Naive thymus-derived CD4-positive, alpha-beta T cell (primary cell): ENCODE measurements around the gene ALG12. TPM values are rescaled to one million over a fixed set of nuclear protein-coding genes. Genes with fewer than 3 reads are reported as not detected.

ENCODE experiments used
- ATAC-seq: fragments of 150-1000 bp; cut with Tn5 transposase; 2 replicates; pipeline ENCODE4 v1.10.0; 2021; ENCODE audit warnings: mild to moderate bottlenecking, moderate library complexity
- CTCF ChIA-PET: fragments of 350-600 bp; sonication (Branson Sonifier 250); formaldehyde crosslinking; loops from one replicate; lab custom pipeline; 2021; ENCODE audit warnings: antibody characterized with exemption; lab: Charles Lee
- POLR2A ChIA-PET: fragments of 350-600 bp; sonication (Branson Sonifier 250); formaldehyde crosslinking; loops from one replicate; lab custom pipeline; 2021; ENCODE audit warnings: antibody characterized with exemption, inconsistent platforms; lab: Charles Lee
- DNase-seq, 9 donors: peaks; one replicate each; pipeline versions ENCODE4 v3.0.0 to v3.0.0-alpha.2; 2020 to 2022; ENCODE audit warnings: mixed read lengths in 1 of 9
- H3K27ac ChIP-seq: one replicate; pipeline ENCODE4 v1.7.0; 2013; ENCODE audit warnings: mild to moderate bottlenecking, low read depth, low read length, moderate library complexity
- H3K27me3 ChIP-seq, 2 donors: one replicate each; pipeline ENCODE4 v1.7.0; 2013; ENCODE audit warnings: low read length in 2 of 2, mild to moderate bottlenecking in 2 of 2, moderate library complexity in 2 of 2; ENCODE audit not compliant: control insufficient read depth in 2 of 2, insufficient read depth in 2 of 2
- H3K36me3 ChIP-seq, 3 experiments: 1 replicate in 2 of 3; 2 replicates in 1 of 3; pipeline ENCODE4 v1.7.0; 2013; ENCODE audit warnings: low read length in 3 of 3, mild to moderate bottlenecking in 3 of 3, moderate library complexity in 1 of 3; ENCODE audit not compliant: insufficient read depth in 3 of 3, control insufficient read depth in 2 of 3
- H3K4me1 ChIP-seq, 2 donors: one replicate each; pipeline ENCODE4 v1.7.0; 2013; ENCODE audit warnings: low read length in 2 of 2, mild to moderate bottlenecking in 2 of 2, moderate library complexity in 1 of 2; ENCODE audit not compliant: control insufficient read depth in 2 of 2, insufficient read depth in 2 of 2
- H3K4me3 ChIP-seq: 2 replicates; pipeline ENCODE4 v1.7.0; 2013; ENCODE audit warnings: mild to moderate bottlenecking, low read length
- H3K9me3 ChIP-seq, 3 experiments: 1 replicate in 2 of 3; 2 replicates in 1 of 3; pipeline ENCODE4 v1.7.0; 2013; ENCODE audit warnings: low read length in 3 of 3; ENCODE audit not compliant: control insufficient read depth in 2 of 3
- H3K27ac Mint-ChIP-seq, 9 donors: one replicate each; pipeline ENCODE4 v1.8.0; 2020 to 2022; ENCODE audit warnings: mixed read lengths in 9 of 9, mild to moderate bottlenecking in 8 of 9, moderate library complexity in 5 of 9, inconsistent platforms in 2 of 9
- H3K27me3 Mint-ChIP-seq, 5 donors: one replicate each; pipeline ENCODE4 v1.8.0; 2021 to 2022; ENCODE audit warnings: mixed read lengths in 5 of 5, mild to moderate bottlenecking in 1 of 5
- H3K36me3 Mint-ChIP-seq, 5 donors: one replicate each; pipeline ENCODE4 v1.8.0; 2020 to 2022; ENCODE audit warnings: mixed read lengths in 5 of 5, mild to moderate bottlenecking in 3 of 5, inconsistent platforms in 1 of 5
- H3K4me1 Mint-ChIP-seq, 7 donors: one replicate each; pipeline ENCODE4 v1.8.0; 2020 to 2022; ENCODE audit warnings: mixed read lengths in 7 of 7, mild to moderate bottlenecking in 3 of 7, inconsistent platforms in 1 of 7
- H3K4me3 Mint-ChIP-seq, 10 donors: one replicate each; pipeline ENCODE4 v1.8.0; 2020 to 2022; ENCODE audit warnings: mild to moderate bottlenecking in 10 of 10, mixed read lengths in 10 of 10, moderate library complexity in 6 of 10, inconsistent platforms in 2 of 10
- H3K9me3 Mint-ChIP-seq, 11 donors: one replicate each; pipeline ENCODE4 v1.8.0; 2020 to 2022; ENCODE audit warnings: mixed read lengths in 11 of 11, mild to moderate bottlenecking in 4 of 11, inconsistent platforms in 1 of 11, moderate library complexity in 1 of 11
- intact Hi-C, 2 donors: fragments of 100-400 bp; cut with micrococcal nuclease; formaldehyde crosslinking; loops; one replicate each; pipeline ENCODE4 v1.15.1; 2023
- polyA plus RNA-seq, 2 donors: library from polyadenylated mRNA; unstranded; fragments of 300-500 nt; fragmentation: Illumina TruSeq; gene quantifications; one replicate each; pipeline ENCODE4 v1.2.3, GENCODE V29; 2021
- total RNA-seq, 6 experiments: library from RNA in 5 of 6; stranded (reverse) in 5 of 6; gene quantifications; 1 replicate in 5 of 6; 2 replicates in 1 of 6; pipeline ENCODE4 v1.2.3 and lab custom pipeline; 2021 to 2026

ALG12 gene
- 10 to 100 TPM; 16.2 to 22.4 (median 19.5) TPM for total RNA-seq
- 10 to 100 TPM; 10.4 to 21.2 TPM for polyA plus RNA-seq
- 32.8 reads per million, percentile 62 among the genes with 10 or more reads in this experiment for total RNA-seq (lab: John Stamatoyannopoulos, UW)

GRCh38 chr22:49917974-49918910 is at the start of gene ALG12, which contains the start of gene CRELD2:
Gene ALG12 (minus strand): TSS chr22:49918438. CDS start chr22:49913765, 4,673 bp downstream.
Gene CRELD2 (plus strand): TSS chr22:49918634. CDS start chr22:49918770, 136 bp downstream.
- peaks cover 11 to 20% of the 10 kb centered on the region in 2 donors for H3K4me1 ChIP-seq
- H3K4me3 ChIP-seq: peak within 1 kb of the TSS; percentile 96
- H3K4me1 Mint-ChIP-seq: peaks cover 0 to 36% (median 26%) of the 10 kb centered on the region in 7 donors
- POLR2A ChIA-PET: interaction anchor here (0.8 to 1.8 kb wide), 8 partner anchors 29 to 151 kb away, joined by 3 to 7 read pairs (median 5); partner anchors contain the start of genes PIM3 and ZBED4
- intact Hi-C loops: loop anchor here (1.0 to 5.0 kb wide), 10 partner anchors 18 to 274 kb away; partner anchors contain the start of genes PIM3 (in 2 of the 2), ZBED4 (in 2 of the 2) and BRD1 (in 1 of the 2)
- peaks cover 0 to 11% (median 0%) of the 10 kb centered on the region in 5 donors for H3K36me3 Mint-ChIP-seq
- H3K9me3 ChIP-seq: no peaks in the 10 kb centered on the region
- H3K4me3 Mint-ChIP-seq: peak within 1 kb of the TSS; percentile 84 to 97 (median 88)
- peaks cover 0 to 31% (median 0%) of the 10 kb centered on the region in 3 experiments for H3K36me3 ChIP-seq
- peak; percentile 92 to 98 (median 95) for DNase-seq
- H3K27ac ChIP-seq: peak within 1 kb of the TSS; percentile 97
- H3K27me3 ChIP-seq: no peaks in the 10 kb centered on the region
- no peaks in the 10 kb centered on the region for H3K27me3 Mint-ChIP-seq
- H3K27ac Mint-ChIP-seq: peak within 1 kb of the TSS; percentile 73 to 95 (median 91)
- no peaks in the 10 kb centered on the region for H3K9me3 Mint-ChIP-seq
- CTCF ChIA-PET: interaction anchor here (0.7 kb wide), 1 partner anchor 1015 kb away, joined by 3 read pairs; no protein-coding TSS in a partner anchor
- ATAC-seq: peak; percentile 99

- intact Hi-C loops: loop anchor here (10.0 kb wide), 2 partner anchors 227 to 567 kb away; partner anchors contain the start of gene TYMP (in 1 of the 2)
- peaks cover 0 to 22% (median under 1%) of the 10 kb centered on the region in 3 experiments for H3K36me3 ChIP-seq
- H3K4me3 ChIP-seq: no peak overlapping the region
- ChIA-PET CTCF (interaction anchor here (0.5 to 1.4 kb wide), 5 partner anchors 26 to 138 kb away, joined by 3 to 4 read pairs (median 3); no protein-coding TSS in a partner anchor), POLR2A (interaction anchor here (0.7 to 2.0 kb wide), 4 partner anchors 9 to 42 kb away, joined by 3 to 5 read pairs (median 4); no protein-coding TSS in a partner anchor)
- H3K9me3 Mint-ChIP-seq: peaks cover 0 to 1% (median 0%) of the 10 kb centered on the region in 11 donors
- peaks cover 26 to 34% of the 10 kb centered on the region in 2 donors for H3K4me1 ChIP-seq
- peaks cover 13 to 47% (median 32%) of the 10 kb centered on the region in 7 donors for H3K4me1 Mint-ChIP-seq
- H3K4me3 Mint-ChIP-seq: peak overlapping the region in 1 of 10 donors; percentile 47
- no peaks in the 10 kb centered on the region for H3K9me3 ChIP-seq
- H3K27ac ChIP-seq: no peak overlapping the region
- DNase-seq (no peak), ATAC-seq (no peak)
- H3K36me3 Mint-ChIP-seq: peaks cover 0 to 6% (median 0%) of the 10 kb centered on the region in 5 donors
- H3K27ac Mint-ChIP-seq: peak overlapping the region in 2 of 9 donors; percentile 53 to 75
- no peaks in the 10 kb centered on the region for H3K27me3 Mint-ChIP-seq
- no peaks in the 10 kb centered on the region for H3K27me3 ChIP-seq
Observed at GRCh38 chr22:49967706-49968208, 49.5 kb upstream of the ALG12 start.

GRCh38 chr22:49966774-49967705 is 48.8 kb upstream of the ALG12 start:
- peaks cover 13 to 47% (median 32%) of the 10 kb centered on the region in 7 donors for H3K4me1 Mint-ChIP-seq
- peak overlapping the region in 4 of 9 donors; percentile 33 to 56 (median 52) for H3K27ac Mint-ChIP-seq
- no peaks in the 10 kb centered on the region for H3K27me3 ChIP-seq
- intact Hi-C loops: loop anchor here (10.0 kb wide), 2 partner anchors 228 to 568 kb away; partner anchors contain the start of gene TYMP (in 1 of the 2)
- H3K36me3 Mint-ChIP-seq: peaks cover 0 to 6% (median 0%) of the 10 kb centered on the region in 5 donors
- H3K27ac ChIP-seq: no peak overlapping the region
- H3K4me3 Mint-ChIP-seq: peak overlapping the region in 3 of 10 donors; percentile 23 to 47 (median 34)
- ATAC-seq (no peak), DNase-seq (peak in 2 of 9 donors; percentile 24 to 28)
- H3K4me1 ChIP-seq: peaks cover 31 to 38% of the 10 kb centered on the region in 2 donors
- H3K4me3 ChIP-seq: no peak overlapping the region
- no peaks in the 10 kb centered on the region for H3K27me3 Mint-ChIP-seq
- no peaks in the 10 kb centered on the region for H3K9me3 ChIP-seq
- peaks cover 0 to 1% (median 0%) of the 10 kb centered on the region in 11 donors for H3K9me3 Mint-ChIP-seq
- ChIA-PET POLR2A (interaction anchor here (0.6 to 2.0 kb wide), 9 partner anchors 10 to 654 kb away, joined by 3 to 6 read pairs (median 4); no protein-coding TSS in a partner anchor), CTCF (interaction anchor here (0.5 to 1.4 kb wide), 4 partner anchors 13 to 63 kb away, joined by 3 to 4 read pairs (median 4); no protein-coding TSS in a partner anchor)
- peaks cover 0 to 26% (median 4%) of the 10 kb centered on the region in 3 experiments for H3K36me3 ChIP-seq

GRCh38 chr22:49966041-49966773 is 48.0 kb upstream of the ALG12 start:
- Mint-ChIP-seq H3K4me3 (peak overlapping the region in 1 of 10 donors; percentile 45), H3K27me3 (no peaks in the 10 kb centered on the region), H3K4me1 (peaks cover 13 to 47% (median 32%) of the 10 kb centered on the region in 7 donors), H3K36me3 (peaks cover 0 to 12% (median 0%) of the 10 kb centered on the region in 5 donors), H3K27ac (peak overlapping the region in 3 of 9 donors; percentile 21 to 56 (median 52)), H3K9me3 (peaks cover 0 to 4% (median 0%) of the 10 kb centered on the region in 11 donors)
- peak in 2 of 9 donors; percentile 24 to 28 for DNase-seq
- POLR2A ChIA-PET: interaction anchor here (0.8 to 1.9 kb wide), 4 partner anchors 11 to 35 kb away, joined by 3 to 6 read pairs (median 4); no protein-coding TSS in a partner anchor
- peaks cover 0 to 31% (median 4%) of the 10 kb centered on the region in 3 experiments for H3K36me3 ChIP-seq
- H3K27me3 ChIP-seq: no peaks in the 10 kb centered on the region
- H3K4me3 ChIP-seq: no peak overlapping the region
- H3K9me3 ChIP-seq: no peaks in the 10 kb centered on the region
- no peak overlapping the region for H3K27ac ChIP-seq
- intact Hi-C loops: loop anchor here (10.0 kb wide), 2 partner anchors 229 to 569 kb away; partner anchors contain the start of gene TYMP (in 1 of the 2)
- ATAC-seq: no peak
- peaks cover 31 to 38% of the 10 kb centered on the region in 2 donors for H3K4me1 ChIP-seq
- CTCF ChIA-PET: interaction anchor here (0.6 to 1.4 kb wide), 5 partner anchors 14 to 177 kb away, joined by 3 to 4 read pairs (median 3); no protein-coding TSS in a partner anchor
